Neural progenitor cell (in vitro differentiated cells): ENCODE measurements around the gene OBP2A.

ENCODE experiments used
- CTCF ChIP-seq: fragments of 200-600 bp; sonication (generic); IDR thresholded peaks from 2 replicates; pipeline ENCODE4 v1.5.1; 2017; ENCODE audit warnings: antibody characterized with exemption, mild to moderate bottlenecking
- EZH2 ChIP-seq: fragments of 200-600 bp; sonication (generic); IDR thresholded peaks from 2 replicates; pipeline ENCODE4 v1.6.1; 2017; ENCODE audit warnings: antibody characterized with exemption, mild to moderate bottlenecking, moderate library complexity
- EZH2phosphoT487 ChIP-seq: fragments of 200-600 bp; sonication (generic); IDR thresholded peaks from 2 replicates; pipeline ENCODE4 v1.6.1; 2017; ENCODE audit warnings: antibody characterized with exemption

GRCh38 chr9:135587658-135588057 lies 41.7 kb downstream of the OBP2A start:
- TF ChIP-seq CTCF: no peak
- TF ChIP-seq EZH2: no peak
- no peak for TF ChIP-seq EZH2phosphoT487
